HepG2 (cell line): ENCODE measurements around the gene ADAM19.

Experiments
- CTCF ChIP-seq: sonication (generic); formaldehyde crosslinking; IDR thresholded peaks from 2 replicates; pipeline ENCODE4 v1.5.0; 2020; ENCODE audit warnings: mild to moderate bottlenecking, missing genetic modification reagents, moderate library complexity
- RAD21 ChIP-seq: fragments of 450-650 bp; formaldehyde crosslinking; IDR thresholded peaks from 2 replicates; pipeline ENCODE4 v1.5.0; 2020; ENCODE audit warnings: mild to moderate bottlenecking
- ZBTB40 ChIP-seq, 2 experiments: fragments of 450-650 bp in 1 of 2; sonication (generic) in 1 of 2; formaldehyde crosslinking in 1 of 2; IDR thresholded peaks; 2 replicates each; pipeline versions ENCODE4 v1.6.1 to v1.8.0; 2016 to 2022; ENCODE audit warnings: antibody characterized with exemption in 1 of 2, mild to moderate bottlenecking in 1 of 2, missing genetic modification reagents in 1 of 2

GRCh38 chr5:157554179-157555036 is 21.2 kb downstream of the ADAM19 start:
- TF ChIP-seq RAD21 (CRISPR knock-in tag), result no peak
- no peak for TF ChIP-seq CTCF (CRISPR knock-in tag)
- TF ChIP-seq ZBTB40 (IDR thresholded peaks at IDR 0.05), result no peak
- no peak for TF ChIP-seq ZBTB40 (CRISPR knock-in tag; IDR thresholded peaks at IDR 0.05)
